ENCODE data around the gene TSLP. TPM values are rescaled to one million over a fixed set of nuclear protein-coding genes. Genes with fewer than 3 reads are reported as not detected.

The TSLP gene
- polyA plus RNA-seq, 1 experiment, result 0.05 TPM

- no peaks in the 10 kb centered on the region for H3K27me3 ChIP-seq (ENCODE audit: control insufficient read depth, insufficient read depth, low read length)
- TF ChIP-seq CTCF (IDR thresholded peaks at IDR 0.05; ENCODE audit: insufficient read depth, low read depth, low read length), result no peak
- H3K36me3 ChIP-seq (ENCODE audit: control insufficient read depth, insufficient read depth, low read length), result no peaks in the 10 kb centered on the region; the same call in 1 of the 2 replicates
- no peak for DNase-seq (ENCODE audit: low read depth)
- no peak overlapping the region for H3K4me3 ChIP-seq (ENCODE audit: low read depth, low read length)
- POLR2A ChIA-PET, result interaction anchor here (0.5 kb wide), 1 partner anchor 997 kb away, joined by 3 read pairs; no protein-coding TSS in a partner anchor
- CTCF ChIA-PET, result interaction anchor here (1.5 kb wide), 1 partner anchor 9 kb away, joined by 3 read pairs; no protein-coding TSS in a partner anchor
These were observed 42.2 kb downstream of the TSLP start for GRCh38 chr5:111113678-111114077.

- no peak for DNase-seq (ENCODE audit: low read depth)
- no peaks in the 10 kb centered on the region; the same call in 1 of the 2 replicates for H3K36me3 ChIP-seq (ENCODE audit: control insufficient read depth, insufficient read depth, low read length)
- H3K4me3 ChIP-seq (ENCODE audit: low read depth, low read length), result no peak overlapping the region
- no peaks in the 10 kb centered on the region for H3K27me3 ChIP-seq (ENCODE audit: control insufficient read depth, insufficient read depth, low read length)
- ChIA-PET POLR2A (interaction anchor here (0.6 kb wide), 1 partner anchor 1097 kb away, joined by 4 read pairs; no protein-coding TSS in a partner anchor), CTCF (interaction anchor here (0.7 kb wide), 1 partner anchor 16 kb away, joined by 4 read pairs; no protein-coding TSS in a partner anchor)
- TF ChIP-seq CTCF (IDR thresholded peaks at IDR 0.05; ENCODE audit: insufficient read depth, low read depth, low read length), result no peak
These were observed 43.7 kb downstream of the TSLP start for GRCh38 chr5:111115229-111115628.

- ChIA-PET CTCF (interaction anchor here (0.5 kb wide), 1 partner anchor 239 kb away, joined by 3 read pairs; no protein-coding TSS in a partner anchor), POLR2A (no interaction called here)
- no peak for TF ChIP-seq CTCF (IDR thresholded peaks at IDR 0.05; ENCODE audit: insufficient read depth, low read depth, low read length)
- Histone ChIP-seq H3K36me3 (ENCODE audit: control insufficient read depth, insufficient read depth, low read length) (no peaks in the 10 kb centered on the region; the same call in 1 of the 2 replicates), H3K27me3 (ENCODE audit: control insufficient read depth, insufficient read depth, low read length) (no peaks in the 10 kb centered on the region), H3K4me3 (ENCODE audit: low read depth, low read length) (no peak overlapping the region)
- no peak for DNase-seq (ENCODE audit: low read depth)
These were observed 45.0 kb downstream of the TSLP start for GRCh38 chr5:111116550-111116949.

- Histone ChIP-seq H3K36me3 (ENCODE audit: control insufficient read depth, insufficient read depth, low read length) (no peaks in the 10 kb centered on the region; the same call in 1 of the 2 replicates), H3K4me3 (ENCODE audit: low read depth, low read length) (no peak overlapping the region), H3K27me3 (ENCODE audit: control insufficient read depth, insufficient read depth, low read length) (no peaks in the 10 kb centered on the region)
- TF ChIP-seq CTCF (IDR thresholded peaks at IDR 0.05; ENCODE audit: insufficient read depth, low read depth, low read length), result no peak
- ChIA-PET CTCF (interaction anchor here (0.5 kb wide), 1 partner anchor 239 kb away, joined by 3 read pairs; no protein-coding TSS in a partner anchor), POLR2A (interaction anchor here (0.6 kb wide), 1 partner anchor 568 kb away, joined by 3 read pairs; no protein-coding TSS in a partner anchor)
- no peak for DNase-seq (ENCODE audit: low read depth)
These were observed 45.6 kb downstream of the TSLP start for GRCh38 chr5:111117136-111117535.

GRCh38 chr5:111119221-111119620, 47.7 kb downstream of the TSLP start:
- TF ChIP-seq CTCF (IDR thresholded peaks at IDR 0.05; ENCODE audit: insufficient read depth, low read depth, low read length), result no peak
- H3K27me3 ChIP-seq (ENCODE audit: control insufficient read depth, insufficient read depth, low read length), result no peaks in the 10 kb centered on the region
- H3K4me3 ChIP-seq (ENCODE audit: low read depth, low read length), result no peak overlapping the region
- DNase-seq (ENCODE audit: low read depth), result no peak
- no peaks in the 10 kb centered on the region for H3K36me3 ChIP-seq (ENCODE audit: control insufficient read depth, insufficient read depth, low read length)
- ChIA-PET CTCF (no interaction called here), POLR2A (no interaction called here)
